SU-DHL-6 (cell line): ENCODE data around the gene BCO2.

ENCODE experiments used
- H2AFZ ChIP-seq: fragments of 200-600 bp; sonication (generic); 2 replicates; pipeline ENCODE4 v1.6.1; 2014; ENCODE audit warnings: low read depth, mild to moderate bottlenecking, moderate library complexity, mixed read lengths, antibody characterized with exemption, low read length; ENCODE audit not compliant: severe bottlenecking
- H3F3A ChIP-seq: fragments of 200-600 bp; shearing (Covaris generic); 2 replicates; pipeline ENCODE4 v1.6.0; 2016; ENCODE audit warnings: antibody characterized with exemption, mild to moderate bottlenecking; ENCODE audit not compliant: insufficient read depth
- H3K27ac ChIP-seq: fragments of 200-600 bp; sonication (generic); 2 replicates; pipeline ENCODE4 v1.5.1; 2016; ENCODE audit warnings: low read depth, mild to moderate bottlenecking, low read length, moderate library complexity, mixed read lengths
- H3K27me3 ChIP-seq: fragments of 200-600 bp; sonication (generic), shearing (Covaris generic); 2 replicates; pipeline ENCODE4 v1.6.0; 2014; ENCODE audit warnings: mild to moderate bottlenecking, low read length
- H3K36me3 ChIP-seq: fragments of 200-600 bp; sonication (generic); 2 replicates; pipeline ENCODE4 v1.6.1; 2014; ENCODE audit warnings: mild to moderate bottlenecking, low read length, mixed read lengths
- H3K4me2 ChIP-seq: fragments of 300-600, 200-600 bp; shearing (Covaris generic), sonication (generic); 2 replicates; pipeline ENCODE4 v1.6.0; 2014; ENCODE audit warnings: low read length, low read depth, mild to moderate bottlenecking; ENCODE audit not compliant: poor library complexity, severe bottlenecking
- H3K4me3 ChIP-seq: fragments of 200-600 bp; sonication (generic); 2 replicates; pipeline ENCODE4 v1.5.1; 2014; ENCODE audit warnings: antibody characterized with exemption, low read length, mild to moderate bottlenecking, mixed read lengths; ENCODE audit not compliant: insufficient read depth, poor library complexity, severe bottlenecking
- H3K79me2 ChIP-seq: fragments of 200-600 bp; sonication (generic); 2 replicates; pipeline ENCODE4 v1.6.1; 2014; ENCODE audit warnings: mild to moderate bottlenecking, low read length, moderate library complexity; ENCODE audit not compliant: insufficient read depth
- H3K9ac ChIP-seq: fragments of 200-600 bp; sonication (generic); 2 replicates; pipeline ENCODE4 v1.7.0; 2014; ENCODE audit warnings: mild to moderate bottlenecking, low read length
- H3K9me2 ChIP-seq: fragments of 200-600 bp; sonication (generic); replicated peaks from 2 replicates; pipeline ENCODE4 v1.6.1; 2014; ENCODE audit warnings: low read length; ENCODE audit not compliant: insufficient read depth
- H3K9me3 ChIP-seq: fragments of 200-600 bp; sonication (generic); 2 replicates; pipeline ENCODE4 v1.6.1; 2014; ENCODE audit warnings: low read length, mixed read lengths; ENCODE audit not compliant: insufficient read depth
- H4K20me1 ChIP-seq: fragments of 200-600 bp; sonication (generic); 2 replicates; pipeline ENCODE4 v1.6.1; 2014; ENCODE audit warnings: low read depth, mild to moderate bottlenecking, antibody characterized with exemption, low read length, moderate library complexity, mixed read lengths
- EZH2phosphoT487 ChIP-seq: fragments of 200-600 bp; sonication (generic), shearing (Covaris generic); conservative IDR thresholded peaks from 2 replicates; pipeline ENCODE4 v1.6.1; 2018; ENCODE audit warnings: mild to moderate bottlenecking, antibody characterized with exemption, low read length, moderate library complexity, mixed read lengths
- TF ChIP-seq, protein P1 (sequence below): fragments of 200-600 bp; sonication (generic); IDR thresholded peaks from one replicate; pipeline ENCODE4 v1.5.1; 2017; ENCODE audit warnings: antibody characterized with exemption, mild to moderate bottlenecking, low read length, moderate library complexity; ENCODE audit not compliant: insufficient read depth, poor library complexity, severe bottlenecking

The BCO2 gene

DNA sequence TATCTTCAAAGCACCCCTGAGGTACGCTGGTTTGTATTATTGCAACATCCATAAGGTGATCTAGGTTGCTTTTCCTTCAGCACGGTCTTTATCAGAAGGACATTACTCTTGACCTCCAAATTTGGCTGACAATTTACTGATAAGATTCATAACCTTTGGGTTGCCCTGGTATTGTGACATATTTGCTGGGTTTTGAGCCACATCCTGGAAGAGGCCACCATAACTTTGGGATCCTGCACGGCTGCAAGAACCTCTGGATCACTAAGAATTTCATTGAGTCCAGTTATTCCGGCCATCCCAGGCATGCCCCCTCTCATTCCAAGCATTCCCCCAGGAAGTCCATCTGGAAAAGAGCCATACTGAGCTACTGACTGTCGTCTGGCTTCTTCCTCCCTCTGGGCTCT lies 91.9 kb downstream of the BCO2 start:
- Histone ChIP-seq H3K9me3 (no peaks in the 10 kb centered on the region), H3K4me2 (no peak overlapping the region), H3K4me3 (no peak overlapping the region), H3K9ac (no peak overlapping the region), H3K27ac (no peak overlapping the region), H3F3A (no peaks in the 10 kb centered on the region), H3K9me2 (no peaks in the 10 kb centered on the region), H3K27me3 (no peaks in the 10 kb centered on the region), H2AFZ (no peak overlapping the region), H3K36me3 (no peaks in the 10 kb centered on the region), H3K79me2 (no peaks in the 10 kb centered on the region), H4K20me1 (no peaks in the 10 kb centered on the region)
- TF ChIP-seq EZH2phosphoT487 = no peak
- TF ChIP-seq, protein P1, sequence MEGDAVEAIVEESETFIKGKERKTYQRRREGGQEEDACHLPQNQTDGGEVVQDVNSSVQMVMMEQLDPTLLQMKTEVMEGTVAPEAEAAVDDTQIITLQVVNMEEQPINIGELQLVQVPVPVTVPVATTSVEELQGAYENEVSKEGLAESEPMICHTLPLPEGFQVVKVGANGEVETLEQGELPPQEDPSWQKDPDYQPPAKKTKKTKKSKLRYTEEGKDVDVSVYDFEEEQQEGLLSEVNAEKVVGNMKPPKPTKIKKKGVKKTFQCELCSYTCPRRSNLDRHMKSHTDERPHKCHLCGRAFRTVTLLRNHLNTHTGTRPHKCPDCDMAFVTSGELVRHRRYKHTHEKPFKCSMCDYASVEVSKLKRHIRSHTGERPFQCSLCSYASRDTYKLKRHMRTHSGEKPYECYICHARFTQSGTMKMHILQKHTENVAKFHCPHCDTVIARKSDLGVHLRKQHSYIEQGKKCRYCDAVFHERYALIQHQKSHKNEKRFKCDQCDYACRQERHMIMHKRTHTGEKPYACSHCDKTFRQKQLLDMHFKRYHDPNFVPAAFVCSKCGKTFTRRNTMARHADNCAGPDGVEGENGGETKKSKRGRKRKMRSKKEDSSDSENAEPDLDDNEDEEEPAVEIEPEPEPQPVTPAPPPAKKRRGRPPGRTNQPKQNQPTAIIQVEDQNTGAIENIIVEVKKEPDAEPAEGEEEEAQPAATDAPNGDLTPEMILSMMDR = no peak

DNA sequence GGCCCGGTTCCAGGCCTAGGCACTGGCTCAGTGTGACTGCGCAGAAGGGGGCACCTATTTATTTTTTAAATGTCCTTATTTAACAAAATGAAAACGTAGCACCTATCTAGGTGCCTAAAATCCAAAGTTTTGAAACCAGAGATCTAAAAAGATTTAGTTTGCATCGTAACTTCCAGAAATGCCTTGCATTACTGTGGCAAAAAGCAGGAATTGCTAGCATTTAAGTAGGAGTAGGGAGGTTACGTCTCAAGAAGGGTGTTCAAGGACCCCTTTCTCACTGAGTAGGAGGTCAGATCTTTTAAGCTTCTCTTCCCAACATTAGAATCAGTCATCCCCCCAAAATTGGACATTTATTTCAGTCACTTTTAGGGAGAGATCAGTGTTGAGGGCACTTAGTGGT lies 93.1 kb downstream of the BCO2 start:
- Histone ChIP-seq H3K9me2 (no peaks in the 10 kb centered on the region), H3K27ac (no peak overlapping the region), H3K27me3 (no peaks in the 10 kb centered on the region), H3K36me3 (no peaks in the 10 kb centered on the region), H3K4me2 (no peak overlapping the region), H3K9ac (no peak overlapping the region), H3K79me2 (no peaks in the 10 kb centered on the region), H3K4me3 (no peak overlapping the region), H3F3A (no peaks in the 10 kb centered on the region), H2AFZ (no peak overlapping the region), H4K20me1 (no peaks in the 10 kb centered on the region), H3K9me3 (no peaks in the 10 kb centered on the region)
- TF ChIP-seq, protein P1 = no peak
- no peak for TF ChIP-seq EZH2phosphoT487
